ENCODE data around the gene PAQR5.
"Not testable (repeated sequence)": the region's sequence is repeated elsewhere in the genome, so short reads cannot be mapped to it uniquely, and the experiment has no call there.

Gene PAQR5

GRCh38 chr15:69369631-69370030 lies 70.9 kb downstream of the PAQR5 start:
- no peak for DNase-seq (ENCODE audit: low read depth, low spot score)
- Histone ChIP-seq H3K9me3 (ENCODE audit: low read depth, low read length) (peaks cover 3% of the 10 kb centered on the region; the same call in 1 of the 2 replicates), H3K36me3 (ENCODE audit: insufficient read depth, low read length) (peaks cover 8% of the 10 kb centered on the region; the same call in 1 of the 2 replicates), H3K4me3 (no peak overlapping the region), H3K27ac (no peak overlapping the region), H3K9ac (ENCODE audit: insufficient read length) (no peak overlapping the region)
- TF ChIP-seq FOXP2 (optimal IDR thresholded peaks at IDR 0.05; ENCODE audit: control extremely low read depth, extremely low read length, insufficient read depth), result no peak
- no peak for TF ChIP-seq EZH2 (IDR thresholded peaks at IDR 0.05)
- TF ChIP-seq POLR2AphosphoS5 (IDR thresholded peaks at IDR 0.05; ENCODE audit: borderline replicate concordance, low read depth, low read length), result no peak

- TF ChIP-seq EZH2 (IDR thresholded peaks at IDR 0.05) (no peak), FOXP2 (optimal IDR thresholded peaks at IDR 0.05; ENCODE audit: control extremely low read depth, extremely low read length, insufficient read depth) (no peak), POLR2AphosphoS5 (IDR thresholded peaks at IDR 0.05; ENCODE audit: borderline replicate concordance, low read depth, low read length) (no peak)
- Histone ChIP-seq H3K9ac (ENCODE audit: insufficient read length) (no peak overlapping the region), H3K27ac (no peak overlapping the region), H3K36me3 (ENCODE audit: insufficient read depth, low read length) (no peaks in the 10 kb centered on the region; the same call in 1 of the 2 replicates), H3K9me3 (ENCODE audit: low read depth, low read length) (no peaks in the 10 kb centered on the region), H3K4me3 (no peak overlapping the region)
- DNase-seq (ENCODE audit: low read depth, low spot score), result no peak
Observed at GRCh38 chr15:69373406-69373805, 74.7 kb downstream of the PAQR5 start.

GRCh38 chr15:69375151-69375790 lies 76.6 kb downstream of the PAQR5 start:
- Histone ChIP-seq H3K36me3 (ENCODE audit: insufficient read depth, low read length) (no peaks in the 10 kb centered on the region; the same call in 1 of the 2 replicates), H3K9ac (ENCODE audit: insufficient read length) (no peak overlapping the region), H3K27ac (no peak overlapping the region), H3K9me3 (ENCODE audit: low read depth, low read length) (no peaks in the 10 kb centered on the region), H3K4me3 (no peak overlapping the region)
- no peak for DNase-seq (ENCODE audit: low read depth, low spot score)
- TF ChIP-seq FOXP2 (optimal IDR thresholded peaks at IDR 0.05; ENCODE audit: control extremely low read depth, extremely low read length, insufficient read depth) (no peak), EZH2 (IDR thresholded peaks at IDR 0.05) (no peak), POLR2AphosphoS5 (IDR thresholded peaks at IDR 0.05; ENCODE audit: borderline replicate concordance, low read depth, low read length) (no peak)

GRCh38 chr15:69377216-69377970 lies 78.7 kb downstream of the PAQR5 start:
- H3K9ac ChIP-seq (ENCODE audit: insufficient read length), result no peak overlapping the region
- DNase-seq (ENCODE audit: low read depth, low spot score), result no peak
- TF ChIP-seq EZH2 (IDR thresholded peaks at IDR 0.05) (no peak), FOXP2 (optimal IDR thresholded peaks at IDR 0.05; ENCODE audit: control extremely low read depth, extremely low read length, insufficient read depth) (no peak), POLR2AphosphoS5 (IDR thresholded peaks at IDR 0.05; ENCODE audit: borderline replicate concordance, low read depth, low read length) (no peak)
- H3K4me3 ChIP-seq, result no peak overlapping the region
- H3K27ac ChIP-seq, result no peak overlapping the region
- no peaks in the 10 kb centered on the region for H3K9me3 ChIP-seq (ENCODE audit: low read depth, low read length)
- H3K36me3 ChIP-seq (ENCODE audit: insufficient read depth, low read length), result no peaks in the 10 kb centered on the region; the same call in 1 of the 2 replicates

GRCh38 chr15:69380100-69380725 lies 81.5 kb downstream of the PAQR5 start:
- no peak overlapping the region for H3K9ac ChIP-seq (ENCODE audit: insufficient read length)
- TF ChIP-seq EZH2 (IDR thresholded peaks at IDR 0.05) (no peak), FOXP2 (optimal IDR thresholded peaks at IDR 0.05; ENCODE audit: control extremely low read depth, extremely low read length, insufficient read depth) (no peak), POLR2AphosphoS5 (IDR thresholded peaks at IDR 0.05; ENCODE audit: borderline replicate concordance, low read depth, low read length) (no peak)
- no peak for DNase-seq (ENCODE audit: low read depth, low spot score)
- H3K4me3 ChIP-seq, result no peak overlapping the region
- H3K27ac ChIP-seq, result no peak overlapping the region
- no peaks in the 10 kb centered on the region for H3K9me3 ChIP-seq (ENCODE audit: low read depth, low read length)
- H3K36me3 ChIP-seq (ENCODE audit: insufficient read depth, low read length), result no peaks in the 10 kb centered on the region

GRCh38 chr15:69380726-69381105 lies 82.0 kb downstream of the PAQR5 start:
- Histone ChIP-seq H3K36me3 (ENCODE audit: insufficient read depth, low read length) (no peaks in the 10 kb centered on the region), H3K9me3 (ENCODE audit: low read depth, low read length) (no peaks in the 10 kb centered on the region), H3K4me3 (no peak overlapping the region), H3K9ac (ENCODE audit: insufficient read length) (no peak overlapping the region), H3K27ac (no peak overlapping the region)
- no peak for TF ChIP-seq FOXP2 (optimal IDR thresholded peaks at IDR 0.05; ENCODE audit: control extremely low read depth, extremely low read length, insufficient read depth)
- TF ChIP-seq POLR2AphosphoS5 (IDR thresholded peaks at IDR 0.05; ENCODE audit: borderline replicate concordance, low read depth, low read length), result no peak
- TF ChIP-seq EZH2 (IDR thresholded peaks at IDR 0.05), result no peak
- DNase-seq (ENCODE audit: low read depth, low spot score), result no peak

- DNase-seq (ENCODE audit: low read depth, low spot score); H3K27ac ChIP-seq; H3K9me3 ChIP-seq (ENCODE audit: low read depth, low read length); H3K36me3 ChIP-seq (ENCODE audit: insufficient read depth, low read length); H3K9ac ChIP-seq (ENCODE audit: insufficient read length); H3K4me3 ChIP-seq: not testable (repeated sequence)
Observed at GRCh38 chr15:69382176-69382575, 83.5 kb downstream of the PAQR5 start.

- DNase-seq (ENCODE audit: low read depth, low spot score); H3K9me3 ChIP-seq (ENCODE audit: low read depth, low read length); H3K27ac ChIP-seq; H3K36me3 ChIP-seq (ENCODE audit: insufficient read depth, low read length); H3K4me3 ChIP-seq; H3K9ac ChIP-seq (ENCODE audit: insufficient read length): not testable (repeated sequence)
Observed at GRCh38 chr15:69384066-69384465, 85.4 kb downstream of the PAQR5 start.

Data from SK-N-MC (cell line).